Fibroblast of gingiva (primary cell): Measurements from ENCODE around the gene MTCL3.

Experiments
- DNase-seq: peaks from one replicate; pipeline ENCODE4 v3.0.0-alpha.2; 2011; ENCODE audit warnings: low read depth

The MTCL3 gene

GRCh38 chr6:127423921-127424320 lies 95.2 kb downstream of the MTCL3 start:
- no peak for DNase-seq
